22Rv1 (cell line): ENCODE results near the gene CDK6.

ENCODE experiments used
- H3K27ac ChIP-seq: fragments of 450-650 bp; 2 replicates; pipeline ENCODE4 v1.5.1; 2017
- ZFX ChIP-seq: fragments of 450-650 bp; IDR thresholded peaks from 2 replicates; pipeline ENCODE4 v1.6.1; 2017; ENCODE audit warnings: antibody characterized with exemption, borderline replicate concordance
- TF ChIP-seq, protein P1 (sequence below): fragments of 450-650 bp; IDR thresholded peaks from 2 replicates; pipeline ENCODE4 v1.5.1; 2017; ENCODE audit warnings: mild to moderate bottlenecking

The CDK6 gene

GRCh38 chr7:92622030-92622429 lies 214.3 kb downstream of the CDK6 start:
- H3K27ac ChIP-seq, result no peak overlapping the region
- no peak for TF ChIP-seq ZFX
- TF ChIP-seq, protein P1, sequence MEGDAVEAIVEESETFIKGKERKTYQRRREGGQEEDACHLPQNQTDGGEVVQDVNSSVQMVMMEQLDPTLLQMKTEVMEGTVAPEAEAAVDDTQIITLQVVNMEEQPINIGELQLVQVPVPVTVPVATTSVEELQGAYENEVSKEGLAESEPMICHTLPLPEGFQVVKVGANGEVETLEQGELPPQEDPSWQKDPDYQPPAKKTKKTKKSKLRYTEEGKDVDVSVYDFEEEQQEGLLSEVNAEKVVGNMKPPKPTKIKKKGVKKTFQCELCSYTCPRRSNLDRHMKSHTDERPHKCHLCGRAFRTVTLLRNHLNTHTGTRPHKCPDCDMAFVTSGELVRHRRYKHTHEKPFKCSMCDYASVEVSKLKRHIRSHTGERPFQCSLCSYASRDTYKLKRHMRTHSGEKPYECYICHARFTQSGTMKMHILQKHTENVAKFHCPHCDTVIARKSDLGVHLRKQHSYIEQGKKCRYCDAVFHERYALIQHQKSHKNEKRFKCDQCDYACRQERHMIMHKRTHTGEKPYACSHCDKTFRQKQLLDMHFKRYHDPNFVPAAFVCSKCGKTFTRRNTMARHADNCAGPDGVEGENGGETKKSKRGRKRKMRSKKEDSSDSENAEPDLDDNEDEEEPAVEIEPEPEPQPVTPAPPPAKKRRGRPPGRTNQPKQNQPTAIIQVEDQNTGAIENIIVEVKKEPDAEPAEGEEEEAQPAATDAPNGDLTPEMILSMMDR, result no peak

DNA sequence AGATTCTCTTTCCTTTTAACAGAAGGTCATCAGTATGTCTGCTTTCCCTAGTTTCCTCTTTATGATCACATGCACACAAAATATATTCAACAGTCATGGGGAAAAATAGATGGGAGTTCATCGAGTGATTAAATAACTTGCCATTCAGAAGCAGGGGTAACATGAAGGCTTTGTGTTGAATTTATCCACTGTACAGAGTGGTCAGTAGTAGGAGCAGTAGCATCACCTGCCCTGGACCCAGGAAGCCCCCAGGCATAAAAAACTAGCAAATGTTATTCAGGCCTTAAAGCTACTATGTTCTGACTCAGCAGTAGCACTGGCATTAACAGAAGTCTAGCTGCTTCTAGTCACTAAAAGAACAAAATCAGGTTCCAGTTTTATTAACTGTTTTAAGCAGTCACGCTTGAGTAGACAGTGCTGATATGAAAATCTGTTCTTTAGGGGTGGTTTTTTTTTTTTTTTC lies 214.8 kb downstream of the CDK6 start:
- no peak overlapping the region for H3K27ac ChIP-seq
- TF ChIP-seq, protein P1, result no peak
- TF ChIP-seq ZFX, result no peak

- H3K27ac ChIP-seq, result no peak overlapping the region
- no peak for TF ChIP-seq ZFX
- TF ChIP-seq, protein P1, result peak; percentile 91
Measured at GRCh38 chr7:92621026-92621540, 215.3 kb downstream of the CDK6 start.

GRCh38 chr7:92615861-92616260 lies 220.5 kb downstream of the CDK6 start:
- no peak overlapping the region for H3K27ac ChIP-seq
- TF ChIP-seq ZFX, result no peak
- TF ChIP-seq, protein P1, result no peak; the same call in 1 of the 2 replicates

GRCh38 chr7:92614660-92615174 lies 221.7 kb downstream of the CDK6 start:
- no peak for TF ChIP-seq ZFX
- TF ChIP-seq, protein P1, result no peak
- H3K27ac ChIP-seq, result no peak overlapping the region

DNA sequence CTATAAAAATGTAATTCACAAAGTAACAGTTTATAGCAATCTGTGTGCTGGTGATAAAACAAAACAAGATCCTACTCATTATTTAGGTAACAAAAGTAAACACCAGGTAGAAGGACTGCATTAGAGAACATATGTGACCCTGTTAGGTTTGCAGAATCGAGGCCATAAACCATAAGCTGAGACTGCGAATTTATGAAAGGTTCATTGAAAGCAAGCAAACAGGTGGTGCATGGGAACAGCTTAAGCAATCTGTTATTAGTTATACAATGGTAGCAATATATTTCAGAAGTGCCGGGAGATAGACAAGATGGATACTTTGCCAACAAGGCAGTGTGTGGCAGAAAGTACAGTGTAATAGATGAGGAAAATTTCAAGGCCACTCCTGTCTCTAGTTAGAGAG lies 222.7 kb downstream of the CDK6 start:
- no peak overlapping the region for H3K27ac ChIP-seq

DNA sequence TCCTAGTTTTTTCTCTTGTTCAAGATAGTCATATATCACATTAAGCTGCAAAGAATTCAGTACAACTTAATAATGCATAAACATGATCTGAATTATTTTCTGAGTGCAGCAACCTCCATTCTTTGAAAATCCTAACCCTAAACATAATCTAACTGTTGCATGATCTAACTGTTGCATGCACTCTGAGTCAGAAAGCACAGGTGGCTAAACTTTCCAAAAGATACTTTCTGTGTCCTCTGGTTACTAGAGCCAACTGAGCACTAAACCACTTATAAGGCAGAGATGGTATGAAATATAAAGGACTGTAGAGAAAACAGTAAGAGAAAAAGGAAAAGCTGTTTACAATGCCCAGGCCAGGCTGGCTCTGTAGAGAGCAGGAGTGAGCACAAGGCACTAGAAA lies 223.2 kb downstream of the CDK6 start:
- no peak overlapping the region for H3K27ac ChIP-seq
- TF ChIP-seq, protein P1, result no peak
- TF ChIP-seq ZFX, result no peak

More for the DNA sequence above, 222.7 kb downstream of the CDK6 start:
- TF ChIP-seq, protein P1, result no peak
- no peak for TF ChIP-seq ZFX
